Measurements from ENCODE around the gene RNF212.
A peak's percentile ranks its signal among the peaks of the same experiment; 100 is the strongest.

RNF212 gene

GRCh38 chr4:1047106-1047975 is 66.0 kb downstream of the RNF212 start:
- DNase-seq = no peak

- peak; percentile 13 for DNase-seq
Observed at GRCh38 chr4:1046581-1047011, 66.8 kb downstream of the RNF212 start.

DNA sequence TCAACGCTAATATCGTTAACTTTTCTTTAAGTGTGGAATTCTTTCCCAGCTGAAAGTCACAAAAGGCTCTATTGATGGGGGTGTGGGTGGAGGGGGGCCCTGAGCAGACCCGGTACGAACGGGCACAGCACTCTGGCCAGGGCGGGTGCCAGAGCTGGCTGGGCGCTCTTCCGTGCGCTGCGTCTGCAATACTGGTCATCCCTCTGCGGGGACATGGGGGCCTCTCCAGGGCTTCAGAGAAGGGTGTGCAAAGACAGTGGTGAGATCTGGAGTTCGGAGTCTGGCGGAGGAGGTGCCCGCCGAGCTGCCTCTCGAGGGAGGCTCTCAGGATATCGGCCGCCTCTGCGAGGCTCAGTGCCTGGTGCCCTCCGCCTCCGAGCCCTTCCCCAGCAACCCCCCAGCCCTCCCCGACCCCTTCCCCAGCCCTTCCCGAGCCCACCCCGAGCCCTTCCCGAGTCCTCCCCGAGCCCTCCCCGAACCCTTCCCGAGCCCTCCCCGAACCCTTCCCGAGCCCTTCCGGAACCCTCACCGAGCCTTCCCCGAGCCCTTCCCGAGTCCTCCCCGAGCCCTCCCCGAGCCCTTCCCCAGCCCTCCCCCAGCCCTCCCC is 67.7 kb downstream of the RNF212 start:
- DNase-seq = no peak

DNA sequence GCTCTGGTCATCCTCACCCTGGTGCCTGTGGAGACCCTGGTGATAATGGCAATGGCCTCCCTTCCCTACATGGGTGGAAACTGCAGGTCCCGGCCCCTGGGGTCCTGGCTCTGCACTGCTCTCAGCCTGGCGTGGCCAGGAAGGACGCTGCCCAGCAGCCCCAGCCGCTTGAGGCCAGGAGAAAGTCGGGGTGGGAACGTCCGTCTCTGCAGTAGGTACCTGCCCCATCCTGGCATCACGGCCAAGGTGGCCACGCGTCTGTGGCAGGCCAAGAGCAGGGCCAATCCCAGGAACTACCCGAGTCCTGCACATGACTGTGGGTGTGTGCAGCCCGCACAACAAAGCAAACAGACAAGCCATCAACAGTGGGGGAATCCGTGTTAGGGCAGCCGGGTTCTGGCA is 68.2 kb downstream of the RNF212 start:
- DNase-seq = no peak

DNA sequence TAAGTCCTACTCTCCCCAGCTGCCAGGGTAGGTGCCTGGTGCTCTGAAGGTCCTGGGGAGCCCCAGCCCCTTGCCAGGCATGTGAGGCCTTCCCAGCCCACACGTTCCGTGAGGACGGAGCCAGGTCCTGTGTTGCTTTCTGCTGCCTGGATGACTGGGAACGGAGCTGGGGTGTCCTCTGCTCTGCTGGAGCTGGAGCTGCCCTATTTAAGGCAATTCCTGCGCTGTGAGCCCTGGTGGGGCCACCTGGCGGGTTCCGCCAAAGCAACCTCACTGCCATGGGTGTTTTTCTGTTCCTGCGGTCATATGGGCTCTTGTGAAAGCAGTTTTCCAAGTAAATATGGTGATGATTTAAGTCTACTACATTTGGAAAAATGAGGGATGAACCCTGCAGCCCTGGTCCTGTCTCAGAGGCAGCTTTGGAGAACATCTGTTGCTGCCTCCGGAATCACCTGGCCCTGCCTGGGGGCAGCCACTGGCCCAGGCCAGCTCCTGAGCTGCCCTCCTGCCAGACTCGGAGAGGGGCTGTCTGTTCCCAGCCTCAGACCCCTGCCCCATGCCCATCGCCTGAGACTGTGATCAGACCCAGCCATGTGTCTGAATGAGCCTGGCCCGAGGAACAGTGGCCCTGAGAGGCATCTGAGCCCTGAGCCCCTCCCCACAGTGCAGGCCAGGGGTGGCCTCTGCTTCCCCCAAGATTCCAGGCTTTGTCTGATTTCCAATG is 68.7 kb downstream of the RNF212 start:
- DNase-seq = no peak

GRCh38 chr4:1043651-1044468 is 69.5 kb downstream of the RNF212 start:
- DNase-seq = peak; percentile 62

DNA sequence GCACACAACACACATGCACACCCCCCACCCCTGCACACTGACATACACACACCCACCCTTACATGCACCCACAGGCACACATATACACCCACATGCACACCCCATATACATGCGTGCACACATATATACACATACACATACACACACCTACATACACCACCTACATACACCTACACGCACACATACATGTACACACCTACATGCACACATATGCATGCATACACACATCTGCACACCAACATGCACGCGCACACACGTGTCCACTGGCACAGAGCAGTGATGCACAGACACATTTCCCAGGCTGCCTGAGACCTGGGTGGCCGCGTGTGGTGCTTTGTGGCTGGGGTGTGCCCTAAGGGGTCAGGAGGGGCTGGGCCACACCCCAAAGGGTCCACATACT is 70.2 kb downstream of the RNF212 start:
- no peak for DNase-seq

DNA sequence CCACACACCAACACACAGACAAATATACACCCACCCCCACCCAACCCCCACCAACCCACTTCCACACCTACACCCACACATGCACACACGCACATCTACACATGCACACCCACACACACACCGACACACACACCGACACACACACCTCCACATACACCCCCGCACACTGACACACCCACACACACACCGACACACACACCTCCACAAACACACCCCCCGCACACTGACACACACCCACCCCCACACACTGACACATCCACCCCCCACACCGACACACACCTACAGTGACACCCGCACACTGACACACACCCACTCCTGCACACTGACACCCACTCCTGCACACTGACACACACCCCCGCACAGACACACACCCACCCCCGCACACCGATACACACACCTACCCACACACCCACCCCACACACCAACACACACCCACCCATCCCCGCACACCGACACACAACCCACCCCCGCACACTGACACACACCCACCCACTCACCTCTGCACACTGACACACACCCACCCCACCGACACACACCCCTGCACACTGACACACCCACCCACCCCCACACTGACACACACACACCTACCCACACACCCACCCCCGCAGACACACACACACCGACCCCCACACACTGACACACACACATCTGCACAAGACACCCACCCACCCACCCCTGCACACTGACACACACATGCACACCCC is 70.9 kb downstream of the RNF212 start:
- no peak for DNase-seq

GRCh38 chr4:1041936-1042330 is 71.4 kb downstream of the RNF212 start:
- DNase-seq = no peak

DNA sequence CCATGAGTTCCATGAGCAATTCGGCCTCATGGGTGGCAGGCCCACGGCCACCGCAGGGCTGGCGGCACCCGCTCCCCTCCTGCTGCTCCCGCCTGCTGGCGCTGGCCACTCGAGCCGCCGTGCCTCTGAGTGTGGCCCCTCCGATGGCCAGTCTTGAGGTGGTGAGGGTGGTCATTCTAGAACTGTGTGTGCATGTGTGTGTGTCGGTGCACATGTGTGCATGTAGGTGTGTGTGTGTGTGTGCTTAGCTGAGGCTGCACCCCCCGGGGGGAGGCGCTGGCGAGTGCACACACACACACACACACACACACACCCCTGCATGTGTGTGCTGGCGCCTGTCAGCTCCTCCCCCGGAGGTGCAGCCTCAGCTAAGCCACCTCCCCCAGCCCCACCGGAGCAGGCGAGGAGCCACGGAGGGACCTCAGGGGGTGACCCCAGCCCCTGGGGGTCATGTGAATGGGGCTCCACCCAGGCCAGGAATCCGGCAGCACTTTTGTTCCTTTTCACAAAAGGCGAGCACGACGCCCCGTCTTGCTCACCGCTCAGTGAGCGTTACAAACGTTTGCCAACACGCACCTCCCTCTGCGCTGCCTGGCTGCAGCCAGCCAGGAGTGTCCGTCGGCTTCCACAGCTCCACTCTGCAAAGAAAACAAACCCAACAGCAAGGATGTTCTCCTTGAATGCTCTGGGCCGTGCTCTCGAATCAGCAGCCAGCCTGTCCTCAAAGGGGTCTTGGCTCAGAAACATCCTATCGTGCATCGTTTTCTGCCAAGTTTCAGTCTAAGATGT is 72.0 kb downstream of the RNF212 start:
- DNase-seq = no peak

- DNase-seq = no peak
Observed at GRCh38 chr4:1040344-1041146, 72.8 kb downstream of the RNF212 start.

GRCh38 chr4:1039493-1040343 is 73.6 kb downstream of the RNF212 start:
- no peak for DNase-seq

- no peak for DNase-seq
Observed at GRCh38 chr4:1038948-1039492, 74.3 kb downstream of the RNF212 start.

DNA sequence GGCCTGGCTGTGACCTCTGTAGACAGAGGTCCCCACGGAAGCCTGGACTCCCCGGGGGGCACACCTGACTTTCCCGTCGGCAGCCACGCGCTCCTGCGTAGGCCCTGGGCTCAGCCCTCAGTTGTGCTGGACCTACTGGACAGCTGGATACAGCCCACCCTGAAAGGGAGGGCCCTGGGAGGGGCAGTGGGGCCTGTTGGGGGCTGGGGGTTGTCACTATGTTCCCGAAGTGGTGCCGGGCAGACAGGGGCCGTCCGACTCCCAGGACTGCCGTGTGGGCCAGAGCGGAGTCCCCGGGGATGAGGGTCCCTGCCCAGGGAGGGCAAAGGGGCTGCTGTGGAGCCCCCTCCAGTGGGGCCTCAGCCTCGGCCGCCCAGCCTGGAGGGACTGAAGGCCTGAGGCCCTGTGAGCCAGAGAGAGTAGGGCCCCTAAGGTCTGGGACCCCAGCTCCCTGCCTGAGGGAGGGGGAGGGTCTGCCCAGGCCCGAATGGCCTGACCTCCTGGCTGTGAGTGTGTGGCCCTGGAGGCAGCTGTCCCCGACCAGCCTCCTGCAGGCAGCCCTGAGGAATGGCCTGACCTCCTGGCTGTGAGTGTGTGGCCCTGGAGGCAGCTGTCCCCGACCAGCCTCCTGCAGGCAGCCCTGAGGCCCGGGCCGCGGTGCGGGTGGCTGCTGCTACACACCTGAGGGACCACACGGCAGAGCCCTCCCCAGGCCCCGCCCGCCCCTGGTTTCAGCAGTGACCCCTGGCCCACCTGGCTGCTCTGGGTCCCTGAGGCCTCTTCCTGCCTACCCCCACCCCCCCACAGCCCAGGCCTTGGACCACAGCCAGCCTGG is 76.2 kb downstream of the RNF212 start:
- DNase-seq = no peak

DNA sequence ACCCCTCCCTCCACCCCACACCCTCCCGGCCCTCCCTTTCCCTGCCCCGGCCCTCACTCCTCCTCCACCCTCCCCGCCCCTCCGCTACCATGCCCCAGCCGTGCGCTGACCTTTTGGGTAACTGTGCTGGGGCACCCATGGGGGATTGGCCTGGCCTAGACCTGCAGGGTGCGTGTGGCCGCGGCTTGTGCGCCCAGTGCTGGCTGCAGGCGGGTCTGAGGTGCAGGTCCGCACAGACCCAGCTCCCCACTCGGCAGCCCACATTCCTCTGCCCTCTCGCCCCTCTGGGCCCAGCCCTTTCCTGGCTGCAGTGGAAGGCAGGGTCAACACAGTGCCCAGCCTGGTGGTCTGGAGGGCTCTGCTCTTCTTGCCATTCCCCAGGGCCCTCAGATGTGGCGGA is 77.3 kb downstream of the RNF212 start:
- DNase-seq = no peak

DNA sequence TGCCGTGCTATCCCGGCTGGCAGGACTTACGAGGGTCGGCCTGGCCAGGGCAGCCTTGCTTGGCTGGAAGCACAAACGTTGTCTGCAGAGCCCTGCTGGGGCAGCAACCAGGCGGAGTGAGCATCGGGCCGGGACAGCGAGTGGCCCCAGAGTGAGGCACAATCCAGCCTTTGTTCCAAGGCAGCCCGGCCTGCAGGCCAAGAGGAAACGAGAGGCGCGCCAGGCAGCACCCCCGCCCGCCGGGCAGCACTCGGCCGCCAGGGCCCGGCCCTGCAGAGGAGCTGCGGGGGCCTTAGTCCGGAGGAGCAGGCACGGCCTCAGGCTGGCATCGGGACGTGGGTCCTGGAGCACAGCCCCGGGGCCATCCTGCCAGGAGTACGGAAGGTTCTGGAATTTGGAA is 77.9 kb downstream of the RNF212 start:
- DNase-seq = no peak

- no peak for DNase-seq
Observed at GRCh38 chr4:1033840-1034551, 79.4 kb downstream of the RNF212 start.

DNA sequence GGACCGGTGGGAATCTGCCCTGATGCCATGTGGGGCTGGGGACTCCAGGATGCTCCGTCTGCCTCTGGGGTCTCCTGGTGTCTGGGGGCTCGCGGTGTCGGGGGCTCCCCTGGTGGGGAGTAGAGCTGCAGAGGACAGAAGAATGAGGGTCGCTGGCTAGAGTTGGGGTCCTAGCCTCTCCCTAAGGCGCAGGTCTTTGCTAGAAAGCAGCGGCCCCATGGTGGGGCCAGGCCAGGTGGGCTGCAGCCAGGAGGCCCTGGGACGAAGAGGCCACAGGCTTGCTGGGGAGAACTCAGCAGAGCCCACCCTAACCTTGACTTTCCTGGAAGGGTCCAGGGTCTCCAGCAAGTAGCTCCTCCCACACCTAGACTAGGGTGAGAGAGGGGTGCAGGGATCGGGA is 80.5 kb downstream of the RNF212 start:
- DNase-seq = no peak
